Measurements from ENCODE around the gene ANK2.
"Not testable (repeated sequence)": the region's sequence is repeated elsewhere in the genome, so short reads cannot be mapped to it uniquely, and the experiment has no call there.

The ANK2 gene

DNA sequence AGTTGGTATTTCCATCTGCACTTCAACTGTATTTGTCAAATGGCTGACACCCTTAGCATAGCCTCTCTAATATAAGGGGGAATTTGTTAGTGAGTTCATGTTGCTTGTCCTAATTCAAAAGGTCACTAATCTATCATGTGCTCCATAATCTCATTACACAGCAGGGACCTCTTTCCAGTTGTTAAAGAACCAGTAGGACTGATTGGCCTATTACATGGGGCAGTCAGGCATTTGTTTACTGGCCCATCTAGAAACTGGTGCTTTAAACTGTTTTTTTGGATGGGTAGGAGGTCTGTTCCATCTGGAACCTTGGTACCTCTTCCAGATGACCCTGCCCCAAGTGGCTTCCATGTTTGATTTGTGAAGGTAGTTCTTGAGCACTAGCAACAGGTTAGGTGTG lies 11.4 kb downstream of the ANK2 start:
- DNase-seq = no peak
- ChIA-PET POLR2A (no interaction called here), CTCF (no interaction called here)
- Histone ChIP-seq H3K4me3 (ENCODE audit: control insufficient read depth in 1 of 7, extremely low read depth in 1 of 7, insufficient read depth in 4 of 7, low read depth in 2 of 7, low read length in 6 of 7) (no peak overlapping the region), H3K9me3 (ENCODE audit: control extremely low read depth in 1 of 5, control insufficient read depth in 4 of 5, insufficient read depth in 2 of 5, low read depth in 1 of 5, low read length in 4 of 5) (no peaks in the 10 kb centered on the region), H3K27me3 (replicated peaks in 2 of 5; ENCODE audit: control insufficient read depth in 4 of 5, insufficient read depth in 5 of 5, low read length in 4 of 5) (peaks cover 0 to 3% (median 3%) of the 10 kb centered on the region in 5 experiments), H3K27ac (ENCODE audit: insufficient read depth in 1 of 2, low read depth in 1 of 2, low read length in 2 of 2, poor library complexity in 1 of 2, severe bottlenecking in 2 of 2) (no peak overlapping the region), H3K36me3 (ENCODE audit: control insufficient read depth in 4 of 4, insufficient read depth in 4 of 4, low read length in 3 of 4) (no peaks in the 10 kb centered on the region), H3K4me1 (ENCODE audit: control extremely low read depth in 1 of 4, control insufficient read depth in 4 of 4, insufficient read depth in 4 of 4, low read length in 3 of 4) (no peaks in the 10 kb centered on the region)

DNA sequence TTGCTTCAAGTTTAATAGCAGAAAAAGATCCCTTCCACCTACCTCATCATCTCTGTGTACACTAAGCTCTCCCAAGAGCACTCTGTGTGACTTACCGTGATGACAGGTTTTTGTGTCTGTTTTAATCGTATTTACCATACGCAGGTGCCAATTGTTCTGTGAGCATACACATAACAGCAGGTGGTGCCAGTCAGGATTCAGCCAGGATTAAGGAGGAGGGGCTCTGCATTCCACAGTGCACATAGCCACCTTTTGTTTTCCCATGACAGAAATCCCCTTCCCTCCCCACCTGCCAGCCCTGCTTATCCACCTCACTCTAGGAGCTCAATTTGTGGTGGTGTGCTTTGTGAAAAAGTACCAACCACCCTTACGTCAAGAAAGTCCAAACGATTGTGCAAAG lies 14.8 kb downstream of the ANK2 start:
- Histone ChIP-seq H3K4me1 (ENCODE audit: control extremely low read depth in 1 of 4, control insufficient read depth in 4 of 4, insufficient read depth in 4 of 4, low read length in 3 of 4) (no peaks in the 10 kb centered on the region), H3K36me3 (ENCODE audit: control insufficient read depth in 4 of 4, insufficient read depth in 4 of 4, low read length in 3 of 4) (no peaks in the 10 kb centered on the region), H3K4me3 (ENCODE audit: control insufficient read depth in 1 of 7, extremely low read depth in 1 of 7, insufficient read depth in 4 of 7, low read depth in 2 of 7, low read length in 6 of 7) (no peak overlapping the region), H3K27ac (ENCODE audit: insufficient read depth in 1 of 2, low read depth in 1 of 2, low read length in 2 of 2, poor library complexity in 1 of 2, severe bottlenecking in 2 of 2) (no peak overlapping the region), H3K27me3 (replicated peaks in 2 of 5; ENCODE audit: control insufficient read depth in 4 of 5, insufficient read depth in 5 of 5, low read length in 4 of 5) (peaks cover 0 to 3% (median 3%) of the 10 kb centered on the region in 5 experiments), H3K9me3 (ENCODE audit: control extremely low read depth in 1 of 5, control insufficient read depth in 4 of 5, insufficient read depth in 2 of 5, low read depth in 1 of 5, low read length in 4 of 5) (no peaks in the 10 kb centered on the region)
- ChIA-PET POLR2A (no interaction called here), CTCF (no interaction called here)
- WGBS (ENCODE audit: insufficient coverage) = 81% methylated on average over 5 of the region's 5 CpGs
- no peak for DNase-seq

DNA sequence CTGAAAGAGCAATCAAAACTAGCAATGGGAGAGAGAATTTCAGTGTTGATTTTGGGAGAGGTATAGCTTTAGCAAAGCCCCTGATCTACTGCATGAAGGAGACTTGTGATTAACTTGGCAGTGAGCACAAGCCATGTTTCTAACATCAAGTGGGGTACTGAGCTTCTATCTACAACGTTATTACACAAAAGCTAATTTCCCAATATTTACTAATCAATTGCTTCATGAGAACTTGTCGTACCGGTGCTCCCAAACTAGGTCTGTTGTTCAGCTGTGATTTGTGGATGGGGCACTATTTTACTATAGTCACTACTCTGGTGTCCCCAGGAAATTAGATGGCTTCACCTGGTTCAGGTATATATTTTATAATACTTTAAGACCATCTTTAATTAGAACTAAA lies 16.2 kb downstream of the ANK2 start:
- H3K9me3 ChIP-seq (ENCODE audit: control extremely low read depth in 1 of 5, control insufficient read depth in 4 of 5, insufficient read depth in 2 of 5, low read depth in 1 of 5, low read length in 4 of 5) = no peaks in the 10 kb centered on the region
- POLR2A ChIA-PET = no interaction called here
- H3K36me3 ChIP-seq (ENCODE audit: control insufficient read depth in 4 of 4, insufficient read depth in 4 of 4, low read length in 3 of 4) = no peaks in the 10 kb centered on the region
- WGBS (ENCODE audit: insufficient coverage) = no CpG with 5 or more reads among the region's 3 CpGs
- H3K4me3 ChIP-seq (ENCODE audit: control insufficient read depth in 1 of 7, extremely low read depth in 1 of 7, insufficient read depth in 4 of 7, low read depth in 2 of 7, low read length in 6 of 7) = no peak overlapping the region
- DNase-seq = no peak
- H3K27ac ChIP-seq (ENCODE audit: insufficient read depth in 1 of 2, low read depth in 1 of 2, low read length in 2 of 2, poor library complexity in 1 of 2, severe bottlenecking in 2 of 2) = no peak overlapping the region
- CTCF ChIA-PET = no interaction called here
- peaks cover 0 to 3% (median 3%) of the 10 kb centered on the region in 5 experiments for H3K27me3 ChIP-seq (replicated peaks in 2 of 5; ENCODE audit: control insufficient read depth in 4 of 5, insufficient read depth in 5 of 5, low read length in 4 of 5)
- H3K4me1 ChIP-seq (ENCODE audit: control extremely low read depth in 1 of 4, control insufficient read depth in 4 of 4, insufficient read depth in 4 of 4, low read length in 3 of 4) = no peaks in the 10 kb centered on the region

DNA sequence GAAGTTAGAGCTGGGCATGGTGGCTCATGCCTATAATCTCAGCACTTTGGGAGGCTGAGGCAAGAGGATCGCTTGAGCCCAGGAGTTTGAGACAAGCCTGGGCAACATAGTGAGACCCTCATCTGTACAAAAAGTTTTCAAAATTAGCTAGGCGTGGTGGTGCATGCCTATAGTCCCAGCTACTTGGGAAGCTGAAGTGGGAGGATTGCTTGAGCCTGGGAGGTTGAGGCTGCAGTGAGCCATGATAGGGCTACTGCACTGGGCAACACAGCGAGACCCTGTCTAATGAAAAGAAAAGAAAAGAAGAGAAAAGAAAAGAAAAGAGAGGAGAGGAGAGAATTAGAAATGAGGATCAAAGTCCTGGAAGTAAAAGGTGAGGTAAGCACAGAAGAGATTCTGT lies 19.3 kb downstream of the ANK2 start:
- DNase-seq; H3K4me1 ChIP-seq (ENCODE audit: control extremely low read depth in 1 of 4, control insufficient read depth in 4 of 4, insufficient read depth in 4 of 4, low read length in 3 of 4); H3K27ac ChIP-seq (ENCODE audit: insufficient read depth in 1 of 2, low read depth in 1 of 2, low read length in 2 of 2, poor library complexity in 1 of 2, severe bottlenecking in 2 of 2); H3K4me3 ChIP-seq (ENCODE audit: control insufficient read depth in 1 of 7, extremely low read depth in 1 of 7, insufficient read depth in 4 of 7, low read depth in 2 of 7, low read length in 6 of 7); H3K36me3 ChIP-seq (ENCODE audit: control insufficient read depth in 4 of 4, insufficient read depth in 4 of 4, low read length in 3 of 4); CTCF ChIA-PET; H3K9me3 ChIP-seq (ENCODE audit: control extremely low read depth in 1 of 5, control insufficient read depth in 4 of 5, insufficient read depth in 2 of 5, low read depth in 1 of 5, low read length in 4 of 5); POLR2A ChIA-PET; H3K27me3 ChIP-seq (replicated peaks in 2 of 5; ENCODE audit: control insufficient read depth in 4 of 5, insufficient read depth in 5 of 5, low read length in 4 of 5): not testable (repeated sequence)
- WGBS (ENCODE audit: insufficient coverage) = 94% methylated on average over 3 of the region's 3 CpGs

DNA sequence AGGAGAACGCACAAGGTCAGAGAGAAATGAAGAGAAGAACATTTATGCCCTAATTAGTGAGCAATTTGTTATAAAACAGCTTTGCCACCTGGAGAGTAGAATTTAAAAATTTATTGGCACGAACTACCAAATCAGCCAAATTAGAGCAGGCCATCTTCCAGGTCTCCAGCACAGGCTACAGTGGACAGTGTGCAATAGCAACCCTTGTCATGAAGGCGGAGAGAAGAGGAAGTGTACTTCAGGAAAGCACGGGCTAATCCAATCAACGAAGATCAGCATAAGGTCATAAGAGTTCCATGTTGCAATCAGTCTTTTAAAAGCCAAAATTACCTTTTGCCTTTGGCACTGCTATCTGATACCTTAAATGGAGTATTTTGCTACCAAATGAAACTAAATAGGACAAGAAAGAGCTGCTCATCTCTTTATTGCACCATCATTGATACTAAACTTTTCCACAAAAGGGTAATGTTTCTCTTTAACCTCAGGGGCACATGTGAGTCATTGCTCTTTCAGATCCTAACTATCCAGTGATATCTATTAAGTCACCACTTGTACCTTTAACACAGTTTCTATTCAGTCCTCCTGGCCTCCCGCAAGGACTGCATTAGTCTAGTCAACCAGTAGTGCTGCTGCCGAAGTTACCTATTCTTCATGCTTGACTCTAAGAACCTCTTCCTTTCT lies 19.9 kb downstream of the ANK2 start:
- Histone ChIP-seq H3K4me3 (ENCODE audit: control insufficient read depth in 1 of 7, extremely low read depth in 1 of 7, insufficient read depth in 4 of 7, low read depth in 2 of 7, low read length in 6 of 7) (no peak overlapping the region), H3K9me3 (ENCODE audit: control extremely low read depth in 1 of 5, control insufficient read depth in 4 of 5, insufficient read depth in 2 of 5, low read depth in 1 of 5, low read length in 4 of 5) (peaks cover 0 to 1% (median 0%) of the 10 kb centered on the region in 5 experiments), H3K36me3 (ENCODE audit: control insufficient read depth in 4 of 4, insufficient read depth in 4 of 4, low read length in 3 of 4) (no peaks in the 10 kb centered on the region), H3K27ac (ENCODE audit: insufficient read depth in 1 of 2, low read depth in 1 of 2, low read length in 2 of 2, poor library complexity in 1 of 2, severe bottlenecking in 2 of 2) (no peak overlapping the region), H3K27me3 (replicated peaks in 2 of 5; ENCODE audit: control insufficient read depth in 4 of 5, insufficient read depth in 5 of 5, low read length in 4 of 5) (peaks cover 0 to under 1% (median 0%) of the 10 kb centered on the region in 5 experiments), H3K4me1 (ENCODE audit: control extremely low read depth in 1 of 4, control insufficient read depth in 4 of 4, insufficient read depth in 4 of 4, low read length in 3 of 4) (no peaks in the 10 kb centered on the region)
- ChIA-PET CTCF (no interaction called here), POLR2A (no interaction called here)
- 98% methylated on average over 7 of the region's 7 CpGs for WGBS (ENCODE audit: insufficient coverage)
- DNase-seq = no peak

DNA sequence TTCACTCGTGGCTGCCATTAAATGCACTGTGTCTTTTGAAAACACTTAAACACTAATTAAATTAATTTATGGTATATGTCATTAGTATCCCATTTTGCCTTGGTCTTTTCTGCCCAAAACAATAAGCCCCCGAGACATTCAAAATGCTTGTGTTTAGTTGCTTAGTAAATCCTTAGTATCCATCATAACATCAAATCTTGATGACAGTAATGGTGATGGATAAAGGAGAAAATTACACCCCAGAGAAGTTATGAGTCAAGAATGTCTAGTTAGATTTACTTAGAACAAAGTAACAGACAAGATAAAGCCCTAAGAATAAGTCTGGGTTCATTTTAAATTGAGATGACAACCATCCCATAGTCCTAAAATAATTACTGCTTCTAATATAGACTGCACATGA lies 21.3 kb downstream of the ANK2 start:
- CTCF ChIA-PET = no interaction called here

DNA sequence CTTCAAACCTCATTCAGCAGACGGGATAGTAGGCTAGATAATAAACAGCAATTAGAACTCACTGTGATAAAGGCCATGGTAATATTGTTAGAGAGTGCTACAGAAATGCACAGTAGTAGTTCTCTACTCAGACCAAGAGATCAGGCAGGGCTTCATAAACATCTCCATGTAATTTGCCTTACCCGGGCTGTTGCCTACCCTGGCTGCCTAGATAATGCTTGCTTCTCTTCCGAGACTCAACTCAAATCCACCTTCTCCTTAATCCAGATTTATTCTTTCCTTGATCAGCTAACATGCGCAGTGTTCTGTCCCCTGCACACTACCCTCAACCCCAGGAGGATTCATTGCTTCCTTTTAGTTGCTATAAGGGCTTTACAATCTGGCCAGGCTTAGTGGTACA lies 21.8 kb downstream of the ANK2 start:
- 92% methylated on average over 4 of the region's 4 CpGs for WGBS (ENCODE audit: insufficient coverage)
- H3K9me3 ChIP-seq (ENCODE audit: control extremely low read depth in 1 of 5, control insufficient read depth in 4 of 5, insufficient read depth in 2 of 5, low read depth in 1 of 5, low read length in 4 of 5) = peaks cover 0 to 1% (median 0%) of the 10 kb centered on the region in 5 experiments

More for the DNA sequence above, 21.3 kb downstream of the ANK2 start:
- DNase-seq = no peak
- Histone ChIP-seq H3K27me3 (replicated peaks in 2 of 5; ENCODE audit: control insufficient read depth in 4 of 5, insufficient read depth in 5 of 5, low read length in 4 of 5) (no peaks in the 10 kb centered on the region), H3K9me3 (ENCODE audit: control extremely low read depth in 1 of 5, control insufficient read depth in 4 of 5, insufficient read depth in 2 of 5, low read depth in 1 of 5, low read length in 4 of 5) (peaks cover 0 to 1% (median 0%) of the 10 kb centered on the region in 5 experiments), H3K27ac (ENCODE audit: insufficient read depth in 1 of 2, low read depth in 1 of 2, low read length in 2 of 2, poor library complexity in 1 of 2, severe bottlenecking in 2 of 2) (no peak overlapping the region), H3K36me3 (ENCODE audit: control insufficient read depth in 4 of 4, insufficient read depth in 4 of 4, low read length in 3 of 4) (no peaks in the 10 kb centered on the region), H3K4me3 (ENCODE audit: control insufficient read depth in 1 of 7, extremely low read depth in 1 of 7, insufficient read depth in 4 of 7, low read depth in 2 of 7, low read length in 6 of 7) (no peak overlapping the region), H3K4me1 (ENCODE audit: control extremely low read depth in 1 of 4, control insufficient read depth in 4 of 4, insufficient read depth in 4 of 4, low read length in 3 of 4) (no peaks in the 10 kb centered on the region)
- WGBS (ENCODE audit: insufficient coverage) = no CpG with 5 or more reads among the region's 2 CpGs
- POLR2A ChIA-PET = no interaction called here

More for the DNA sequence above, 21.8 kb downstream of the ANK2 start:
- Histone ChIP-seq H3K27me3 (replicated peaks in 2 of 5; ENCODE audit: control insufficient read depth in 4 of 5, insufficient read depth in 5 of 5, low read length in 4 of 5) (no peaks in the 10 kb centered on the region), H3K36me3 (ENCODE audit: control insufficient read depth in 4 of 4, insufficient read depth in 4 of 4, low read length in 3 of 4) (no peaks in the 10 kb centered on the region), H3K27ac (ENCODE audit: insufficient read depth in 1 of 2, low read depth in 1 of 2, low read length in 2 of 2, poor library complexity in 1 of 2, severe bottlenecking in 2 of 2) (no peak overlapping the region), H3K4me3 (ENCODE audit: control insufficient read depth in 1 of 7, extremely low read depth in 1 of 7, insufficient read depth in 4 of 7, low read depth in 2 of 7, low read length in 6 of 7) (no peak overlapping the region), H3K4me1 (ENCODE audit: control extremely low read depth in 1 of 4, control insufficient read depth in 4 of 4, insufficient read depth in 4 of 4, low read length in 3 of 4) (no peaks in the 10 kb centered on the region)
- no peak for DNase-seq
- CTCF ChIA-PET = no interaction called here
- POLR2A ChIA-PET = no interaction called here

Data from common myeloid progenitor, CD34-positive (primary cell).